ENCODE measurements around the gene ERFE. TPM values are rescaled to one million over a fixed set of nuclear protein-coding genes. Genes with fewer than 3 reads are reported as not detected.

ERFE gene
- polyA plus RNA-seq, 1 of the 3 experiments (the other 2 are of a cell fraction) = 1.3 TPM

DNA sequence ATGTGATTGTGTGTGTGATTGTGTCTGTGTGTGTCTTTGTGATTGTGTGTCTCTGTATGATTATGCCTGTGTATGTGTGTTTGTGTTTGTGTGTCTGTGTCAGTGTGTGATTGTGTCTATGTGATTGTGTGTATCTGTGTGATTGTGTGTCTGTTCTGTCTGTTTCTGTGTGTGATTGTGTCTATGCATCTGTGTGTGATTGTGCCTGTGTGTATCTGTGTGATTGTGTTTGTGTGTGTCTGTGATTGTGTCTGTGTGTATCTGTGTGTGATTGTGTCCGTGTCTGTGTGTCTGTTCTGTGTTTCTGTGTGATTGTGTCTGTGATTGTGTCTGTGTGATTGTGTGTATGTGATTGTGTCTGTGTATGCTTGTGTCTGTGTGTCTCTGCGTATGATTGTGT is 32.4 kb upstream of the ERFE start:
- Histone ChIP-seq H3K9me3 (no peaks in the 10 kb centered on the region), H3K27me3 (ENCODE audit: insufficient read depth) (no peaks in the 10 kb centered on the region), H3K9me2 (no peaks in the 10 kb centered on the region), H3K4me2 (no peak overlapping the region), H3K9ac (no peak overlapping the region), H3F3A (replicated peaks; ENCODE audit: insufficient read depth) (no peaks in the 10 kb centered on the region), H3K36me3 (replicated peaks in 1 of 2; ENCODE audit: control insufficient read depth in 1 of 2, insufficient read depth in 2 of 2, low read length in 1 of 2) (no peaks in the 10 kb centered on the region), H3K4me3 (ENCODE audit: low read depth in 2 of 2, low read length in 1 of 2) (no peak overlapping the region), H3K27ac (ENCODE audit: low read depth in 2 of 2, low read length in 1 of 2) (no peak overlapping the region), H3K79me2 (ENCODE audit: insufficient read depth) (no peaks in the 10 kb centered on the region), H3K4me1 (ENCODE audit: control insufficient read depth in 1 of 2, insufficient read depth in 2 of 2, low read depth in 1 of 2, low read length in 1 of 2) (no peaks in the 10 kb centered on the region), H2AFZ (ENCODE audit: low read depth) (no peak overlapping the region), H4K20me1 (ENCODE audit: insufficient read depth) (no peaks in the 10 kb centered on the region)
- DNase-seq = no peak
- ChIA-PET POLR2A (no interaction called here), CTCF (interaction anchor here (1.3 kb wide), 1 partner anchor 268 kb away, joined by 3 read pairs; no protein-coding TSS in a partner anchor)
- no peak for TF ChIP-seq EZH2phosphoT487 (IDR thresholded peaks at IDR 0.05; ENCODE audit: borderline replicate concordance, low read depth)
- TF ChIP-seq, protein P1, sequence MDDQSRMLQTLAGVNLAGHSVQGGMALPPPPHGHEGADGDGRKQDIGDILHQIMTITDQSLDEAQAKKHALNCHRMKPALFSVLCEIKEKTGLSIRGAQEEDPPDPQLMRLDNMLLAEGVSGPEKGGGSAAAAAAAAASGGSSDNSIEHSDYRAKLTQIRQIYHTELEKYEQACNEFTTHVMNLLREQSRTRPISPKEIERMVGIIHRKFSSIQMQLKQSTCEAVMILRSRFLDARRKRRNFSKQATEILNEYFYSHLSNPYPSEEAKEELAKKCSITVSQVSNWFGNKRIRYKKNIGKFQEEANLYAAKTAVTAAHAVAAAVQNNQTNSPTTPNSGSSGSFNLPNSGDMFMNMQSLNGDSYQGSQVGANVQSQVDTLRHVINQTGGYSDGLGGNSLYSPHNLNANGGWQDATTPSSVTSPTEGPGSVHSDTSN (IDR thresholded peaks at IDR 0.05) = no peak
- WGBS (ENCODE audit: low lambda C conversion rate) = 88% methylated on average over 2 of the region's 2 CpGs

GRCh38 chr2:238126775-238127164 is 32.0 kb upstream of the ERFE start:
- no peaks in the 10 kb centered on the region for H3K9me2 ChIP-seq
- H3K4me3 ChIP-seq (ENCODE audit: low read depth in 2 of 2, low read length in 1 of 2) = no peak overlapping the region
- H3K4me1 ChIP-seq (ENCODE audit: control insufficient read depth in 1 of 2, insufficient read depth in 2 of 2, low read depth in 1 of 2, low read length in 1 of 2) = no peaks in the 10 kb centered on the region
- no peak overlapping the region for H3K27ac ChIP-seq (ENCODE audit: low read depth in 2 of 2, low read length in 1 of 2)
- no peak overlapping the region for H2AFZ ChIP-seq (ENCODE audit: low read depth)
- ChIA-PET CTCF (no interaction called here), POLR2A (no interaction called here)
- no peaks in the 10 kb centered on the region for H3K9me3 ChIP-seq
- TF ChIP-seq, protein P2, sequence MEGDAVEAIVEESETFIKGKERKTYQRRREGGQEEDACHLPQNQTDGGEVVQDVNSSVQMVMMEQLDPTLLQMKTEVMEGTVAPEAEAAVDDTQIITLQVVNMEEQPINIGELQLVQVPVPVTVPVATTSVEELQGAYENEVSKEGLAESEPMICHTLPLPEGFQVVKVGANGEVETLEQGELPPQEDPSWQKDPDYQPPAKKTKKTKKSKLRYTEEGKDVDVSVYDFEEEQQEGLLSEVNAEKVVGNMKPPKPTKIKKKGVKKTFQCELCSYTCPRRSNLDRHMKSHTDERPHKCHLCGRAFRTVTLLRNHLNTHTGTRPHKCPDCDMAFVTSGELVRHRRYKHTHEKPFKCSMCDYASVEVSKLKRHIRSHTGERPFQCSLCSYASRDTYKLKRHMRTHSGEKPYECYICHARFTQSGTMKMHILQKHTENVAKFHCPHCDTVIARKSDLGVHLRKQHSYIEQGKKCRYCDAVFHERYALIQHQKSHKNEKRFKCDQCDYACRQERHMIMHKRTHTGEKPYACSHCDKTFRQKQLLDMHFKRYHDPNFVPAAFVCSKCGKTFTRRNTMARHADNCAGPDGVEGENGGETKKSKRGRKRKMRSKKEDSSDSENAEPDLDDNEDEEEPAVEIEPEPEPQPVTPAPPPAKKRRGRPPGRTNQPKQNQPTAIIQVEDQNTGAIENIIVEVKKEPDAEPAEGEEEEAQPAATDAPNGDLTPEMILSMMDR (IDR thresholded peaks at IDR 0.05) = no peak
- TF ChIP-seq EZH2phosphoT487 (IDR thresholded peaks at IDR 0.05; ENCODE audit: borderline replicate concordance, low read depth) = no peak
- TF ChIP-seq USF1 (IDR thresholded peaks at IDR 0.05; ENCODE audit: borderline replicate concordance, low read depth) = no peak
- no peak for TF ChIP-seq MXI1 (IDR thresholded peaks at IDR 0.05; ENCODE audit: low read depth, low read length)
- no peaks in the 10 kb centered on the region for H3K79me2 ChIP-seq (ENCODE audit: insufficient read depth)
- 80% methylated on average over 2 of the region's 2 CpGs for WGBS (ENCODE audit: low lambda C conversion rate)
- H3F3A ChIP-seq (replicated peaks; ENCODE audit: insufficient read depth) = no peaks in the 10 kb centered on the region
- no peak overlapping the region for H3K9ac ChIP-seq
- no peaks in the 10 kb centered on the region for H4K20me1 ChIP-seq (ENCODE audit: insufficient read depth)
- no peak for DNase-seq
- no peak overlapping the region for H3K4me2 ChIP-seq
- H3K36me3 ChIP-seq (replicated peaks in 1 of 2; ENCODE audit: control insufficient read depth in 1 of 2, insufficient read depth in 2 of 2, low read length in 1 of 2) = no peaks in the 10 kb centered on the region
- no peaks in the 10 kb centered on the region for H3K27me3 ChIP-seq (ENCODE audit: insufficient read depth)
